Placental pericyte (primary cell): Measurements from ENCODE around the gene PLB1. TPM values are rescaled to one million over a fixed set of nuclear protein-coding genes. Genes with fewer than 3 reads are reported as not detected.

ENCODE experiments used
- small RNA-seq: library from RNA; depleted of rRNA; stranded (forward); fragments of <200 nt; gene quantifications from one replicate; pipeline ENCODE3, GENCODE V24; 2012; ENCODE audit warnings: low replicate concordance
- total RNA-seq: library from RNA; depleted of rRNA; stranded (reverse); fragments of >200 nt; gene quantifications from 2 replicates; pipeline ENCODE4 v1.2.3, GENCODE V29; 2012

PLB1 gene
- 0.86 and 2.4 TPM in 2 replicates for total RNA-seq

GRCh38 chr2:28495551-28496250 lies at the start of gene PLB1:
Gene PLB1 (plus strand): TSS chr2:28496060. CDS start chr2:28496115, 55 bp downstream.

Small RNAs within 50 kb of the gene (small RNA-seq; reads per million reads assigned to genes)
- not detected for gene RNA5SP89
- gene SNRPGP7 = not detected

Other genes starting within 250 kb of the PLB1 start
- gene FOSL2, start 103.2 kb upstream of the PLB1 start, total RNA-seq = 38.4 and 62.8 TPM in 2 replicates